Neural cell (in vitro differentiated cells): ENCODE measurements around the gene SSR4.

Source experiments
- CTCF ChIP-seq: fragments of 450-650 bp; IDR thresholded peaks from 2 replicates; pipeline ENCODE4 v1.5.1; 2014; ENCODE audit warnings: antibody characterized with exemption, mild to moderate bottlenecking, moderate library complexity; ENCODE audit not compliant: poor library complexity, severe bottlenecking
- POLR2AphosphoS5 ChIP-seq: IDR thresholded peaks from 2 replicates; pipeline ENCODE4 v1.6.1; 2012
- RAD21 ChIP-seq: fragments of 450-650 bp; conservative IDR thresholded peaks from 2 replicates; pipeline ENCODE4 v1.6.1; 2014; ENCODE audit warnings: antibody characterized with exemption, mild to moderate bottlenecking, moderate library complexity
- TAF1 ChIP-seq: IDR thresholded peaks from 2 replicates; pipeline ENCODE4 v1.6.1; 2012; ENCODE audit warnings: low read depth

GRCh38 chrX:153806999-153807575 is 12.6 kb downstream of the SSR4 start:
- no peak for TF ChIP-seq POLR2AphosphoS5
- TF ChIP-seq TAF1 = no peak
- no peak for TF ChIP-seq CTCF
- no peak for TF ChIP-seq RAD21
